ENCODE results near the gene ACACB. TPM values are rescaled to one million over a fixed set of nuclear protein-coding genes. Genes with fewer than 3 reads are reported as not detected.
A peak's percentile ranks its signal among the peaks of the same experiment; 100 is the strongest.

The ACACB gene
- total RNA-seq, 4 donors from 2014 or later = 69.5 to 132 (median 93.6) TPM

- WGBS, 2 donors (ENCODE audit: low coverage in 1 of 2) = 77 to 86% methylated on average over 4 of the region's 4 CpGs
- intact Hi-C loops (cut with DNase I; ENCODE audit: low total_unique reads) = no loop called here
- Histone ChIP-seq H3K27me3 (no peaks in the 10 kb centered on the region), H3K36me3 (no peaks in the 10 kb centered on the region), H3K4me1 (peaks cover 4 to 27% (median 12%) of the 10 kb centered on the region in 4 donors), H3K9me3 (no peaks in the 10 kb centered on the region), H3K27ac (peak overlapping the region; percentile 8 to 61 (median 57)), H3K4me3 (no peak overlapping the region)
- in situ Hi-C loops (cut with MboI; ENCODE audit: low pct_ligation_motif_present in 1 of 4, low pct_unique_long_range_greater_than_20kb in 1 of 4, low sequenced_read_pairs in 3 of 4) = no loop called here
- TF ChIP-seq CTCF (IDR thresholded peaks at IDR 0.05) (no peak), POLR2A (IDR thresholded peaks at IDR 0.05) (no peak), EP300 (IDR thresholded peaks at IDR 0.05; ENCODE audit: low read depth) (no peak), POLR2AphosphoS5 (IDR thresholded peaks at IDR 0.05) (no peak)
- DNase-seq = no peak
Observed at GRCh38 chr12:109160873-109161272, 44.5 kb downstream of the ACACB start.

DNA sequence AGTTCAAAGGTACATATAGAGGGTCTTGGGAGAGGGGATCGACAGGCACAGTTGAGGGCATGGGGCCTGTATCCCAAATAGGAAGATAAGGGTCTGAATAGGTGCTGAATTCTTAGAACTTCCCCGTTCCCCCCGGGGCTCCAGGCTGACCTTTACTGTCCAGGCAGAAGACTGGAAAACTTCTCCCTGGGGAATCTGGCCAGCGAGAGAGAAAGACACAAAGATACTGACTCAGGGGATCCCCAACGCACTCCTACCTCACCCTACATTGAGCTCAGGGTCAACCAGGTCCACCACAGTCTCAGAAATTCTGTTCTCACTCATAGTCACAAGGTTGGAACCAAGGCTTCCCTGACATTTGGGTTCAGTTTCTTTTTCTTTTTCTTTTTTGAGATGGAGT, 46.2 kb downstream of the ACACB start:
- Histone ChIP-seq H3K4me3 (no peak overlapping the region), H3K9me3 (no peaks in the 10 kb centered on the region), H3K4me1 (peaks cover 0 to 15% (median 10%) of the 10 kb centered on the region in 4 donors), H3K27ac (peak overlapping the region in 3 of 4 donors; percentile 7 to 51 (median 44)), H3K27me3 (no peaks in the 10 kb centered on the region), H3K36me3 (peaks cover 0 to 7% (median 0%) of the 10 kb centered on the region in 4 donors)
- TF ChIP-seq POLR2A (IDR thresholded peaks at IDR 0.05) (no peak), EP300 (IDR thresholded peaks at IDR 0.05; ENCODE audit: low read depth) (no peak), CTCF (IDR thresholded peaks at IDR 0.05) (no peak), POLR2AphosphoS5 (IDR thresholded peaks at IDR 0.05) (no peak)
- DNase-seq = no peak
- intact Hi-C loops (cut with DNase I; ENCODE audit: low total_unique reads) (no loop called here), in situ Hi-C loops (cut with MboI; ENCODE audit: low pct_ligation_motif_present in 1 of 4, low pct_unique_long_range_greater_than_20kb in 1 of 4, low sequenced_read_pairs in 3 of 4) (no loop called here)
- WGBS, 2 donors (ENCODE audit: low coverage in 1 of 2) = 88% methylated on average over 5 of the region's 5 CpGs; no CpG with 5 or more reads in 1 of the 2 donors

GRCh38 chr12:109163167-109163566, 46.8 kb downstream of the ACACB start:
- Histone ChIP-seq H3K9me3 (no peaks in the 10 kb centered on the region), H3K27me3 (no peaks in the 10 kb centered on the region), H3K36me3 (peaks cover 0 to 10% (median 2%) of the 10 kb centered on the region in 4 donors), H3K27ac (peak overlapping the region in 3 of 4 donors; percentile 7 to 51 (median 28)), H3K4me3 (no peak overlapping the region), H3K4me1 (peaks cover 0 to 9% (median 8%) of the 10 kb centered on the region in 4 donors)
- no peak for DNase-seq
- in situ Hi-C loops (cut with MboI; ENCODE audit: low pct_ligation_motif_present in 1 of 4, low pct_unique_long_range_greater_than_20kb in 1 of 4, low sequenced_read_pairs in 3 of 4) = no loop called here
- WGBS, 2 donors (ENCODE audit: low coverage in 1 of 2) = 60 to 77% methylated on average over 3 to 6 of the region's 6 CpGs
- intact Hi-C loops (cut with DNase I; ENCODE audit: low total_unique reads) = no loop called here
- TF ChIP-seq CTCF (IDR thresholded peaks at IDR 0.05) (no peak), POLR2AphosphoS5 (IDR thresholded peaks at IDR 0.05) (no peak), POLR2A (IDR thresholded peaks at IDR 0.05) (no peak), EP300 (IDR thresholded peaks at IDR 0.05; ENCODE audit: low read depth) (no peak)

DNA sequence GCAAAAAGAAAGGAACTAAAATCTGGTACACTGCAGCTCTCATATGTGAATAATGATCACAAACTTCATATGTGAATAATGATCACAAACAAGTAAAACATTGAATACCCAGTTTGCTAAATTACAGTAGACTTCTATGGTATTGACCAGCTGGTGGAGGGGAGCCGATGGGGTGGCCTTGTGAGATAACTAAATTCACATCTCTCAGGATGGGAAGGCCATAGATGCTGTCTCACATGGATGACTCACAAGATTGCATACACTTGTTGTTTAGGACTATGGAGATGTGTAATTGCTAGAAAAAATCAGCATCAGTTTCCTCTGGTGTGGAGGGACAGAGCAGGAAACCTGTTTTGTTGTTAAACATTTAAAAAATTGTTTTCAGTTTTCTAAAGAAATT, 49.2 kb downstream of the ACACB start:
- Histone ChIP-seq H3K9me3 (no peaks in the 10 kb centered on the region), H3K27ac (peak overlapping the region in 2 of 4 donors; percentile 9 to 34), H3K36me3 (peaks cover 0 to 24% (median 2%) of the 10 kb centered on the region in 4 donors), H3K27me3 (no peaks in the 10 kb centered on the region), H3K4me3 (no peak overlapping the region), H3K4me1 (peaks cover 0 to 13% (median 3%) of the 10 kb centered on the region in 4 donors)
- in situ Hi-C loops (cut with MboI; ENCODE audit: low pct_ligation_motif_present in 1 of 4, low pct_unique_long_range_greater_than_20kb in 1 of 4, low sequenced_read_pairs in 3 of 4) (no loop called here), intact Hi-C loops (cut with DNase I; ENCODE audit: low total_unique reads) (no loop called here)
- TF ChIP-seq EP300 (IDR thresholded peaks at IDR 0.05; ENCODE audit: low read depth) = no peak
- TF ChIP-seq POLR2AphosphoS5 (IDR thresholded peaks at IDR 0.05) = no peak
- TF ChIP-seq POLR2A (IDR thresholded peaks at IDR 0.05) = no peak
- TF ChIP-seq CTCF (IDR thresholded peaks at IDR 0.05) = no peak
- no peak for DNase-seq
- 83% methylated on average over 1 of the region's 1 CpG; no CpG with 5 or more reads in 1 of the 2 donors for WGBS, 2 donors (ENCODE audit: low coverage in 1 of 2)
